IMR-90 (cell line): ENCODE results near the gene C16orf74. TPM values are rescaled to one million over a fixed set of nuclear protein-coding genes. Genes with fewer than 3 reads are reported as not detected.
A peak's percentile ranks its signal among the peaks of the same experiment; 100 is the strongest.

Experiments
- ATAC-seq: fragments of 200-7000 bp; cut with Tn5 transposase; 2 replicates; pipeline ENCODE4 v1.9.1; 2020; ENCODE audit warnings: low read depth, mild to moderate bottlenecking, moderate library complexity
- BruUV-seq: library from RNA; stranded (reverse); fragments of 400-500 nt; replicated peaks from 2 replicates; lab custom pipeline; 2021; lab: Mats Ljungman, UMichigan
- CTCF ChIA-PET: fragments of 300-600 bp; formaldehyde crosslinking; extraction: SDS; loops from one replicate; lab custom pipeline; 2021; ENCODE audit warnings: antibody characterized with exemption; lab: Yijun Ruan, JAX
- POLR2A ChIA-PET: fragments of 300-600 bp; sonication (Branson Sonifier 250); formaldehyde crosslinking; loops from one replicate; lab custom pipeline; 2022; ENCODE audit warnings: antibody characterized with exemption; ENCODE audit not compliant: unreplicated experiment; lab: Charles Lee
- DNase-seq: peaks from one replicate; pipeline ENCODE4 v3.0.0; 2013
- H2AFZ ChIP-seq: replicated peaks from 2 replicates; pipeline ENCODE3; 2013; ENCODE audit warnings: low read length, mild to moderate bottlenecking; ENCODE audit not compliant: poor library complexity
- H2AK5ac ChIP-seq: 2 replicates; pipeline ENCODE4 v1.6.1; 2013; ENCODE audit warnings: low read depth, low read length, inconsistent platforms
- H2AK9ac ChIP-seq: replicated peaks from 2 replicates; pipeline ENCODE3; 2013; ENCODE audit warnings: mild to moderate bottlenecking, low read depth, low read length, moderate library complexity; ENCODE audit not compliant: poor library complexity
- H2BK120ac ChIP-seq: 2 replicates; pipeline ENCODE4 v1.6.1; 2013; ENCODE audit warnings: low read depth, low read length, inconsistent platforms
- H2BK15ac ChIP-seq: 3 replicates; pipeline ENCODE4 v1.6.1; 2013; ENCODE audit warnings: low read depth, low read length, inconsistent platforms
- H2BK20ac ChIP-seq: 2 replicates; pipeline ENCODE4 v1.6.1; 2013; ENCODE audit warnings: low read depth, mild to moderate bottlenecking, inconsistent platforms, low read length, moderate library complexity
- H2BK5ac ChIP-seq: 2 replicates; pipeline ENCODE4 v1.6.1; 2013; ENCODE audit warnings: mild to moderate bottlenecking, low read depth, low read length, inconsistent platforms; ENCODE audit not compliant: poor library complexity, severe bottlenecking
- H3K14ac ChIP-seq: replicated peaks from 2 replicates; pipeline ENCODE4 v1.6.1; 2013; ENCODE audit warnings: low read depth, low read length, inconsistent platforms
- H3K18ac ChIP-seq: 2 replicates; pipeline ENCODE4 v1.6.1; 2013; ENCODE audit warnings: low read depth, low read length, control low read depth
- H3K23ac ChIP-seq: 2 replicates; pipeline ENCODE4 v1.6.1; 2013; ENCODE audit warnings: low read depth, low read length, inconsistent platforms
- H3K27ac ChIP-seq: 2 replicates; pipeline ENCODE4 v1.5.1; 2013; ENCODE audit warnings: mild to moderate bottlenecking, control low read depth, low read length; ENCODE audit not compliant: insufficient read depth
- H3K27me3 ChIP-seq: 2 replicates; pipeline ENCODE4 v1.6.1; 2013; ENCODE audit warnings: low read length; ENCODE audit not compliant: control insufficient read depth, insufficient read depth
- H3K36me3 ChIP-seq: 2 replicates; pipeline ENCODE4 v1.6.1; 2013; ENCODE audit warnings: low read length, mixed read lengths; ENCODE audit not compliant: control insufficient read depth, insufficient read depth
- H3K4ac ChIP-seq: 2 replicates; pipeline ENCODE4 v1.6.1; 2013; ENCODE audit warnings: low read depth, low read length, inconsistent platforms
- H3K4me1 ChIP-seq: 2 replicates; pipeline ENCODE4 v1.6.1; 2013; ENCODE audit warnings: low read length, mixed read lengths; ENCODE audit not compliant: control insufficient read depth, insufficient read depth
- H3K4me2 ChIP-seq: 2 replicates; pipeline ENCODE4 v1.6.1; 2013; ENCODE audit warnings: low read depth, mild to moderate bottlenecking, control low read depth, low read length, moderate library complexity
- H3K4me3 ChIP-seq: 2 replicates; pipeline ENCODE4 v1.5.1; 2013; ENCODE audit warnings: low read depth, mild to moderate bottlenecking, control low read depth, low read length, moderate library complexity; ENCODE audit not compliant: insufficient read depth
- H3K56ac ChIP-seq: 2 replicates; pipeline ENCODE4 v1.6.1; 2013; ENCODE audit warnings: low read length, inconsistent platforms; ENCODE audit not compliant: insufficient read depth; ENCODE audit errors: extremely low read depth
- H3K79me1 ChIP-seq, 2 experiments: 2 replicates each; pipeline ENCODE4 v1.6.1; 2013; ENCODE audit warnings: low read length in 2 of 2, inconsistent platforms in 1 of 2, low read depth in 1 of 2
- H3K9ac ChIP-seq: 2 replicates; pipeline ENCODE4 v1.6.1; 2013; ENCODE audit warnings: low read depth, low read length, control low read depth
- H3K9me1 ChIP-seq: 2 replicates; pipeline ENCODE4 v1.6.1; 2013; ENCODE audit warnings: low read length, inconsistent platforms; ENCODE audit not compliant: insufficient read depth
- H3K9me3 ChIP-seq: 2 replicates; pipeline ENCODE4 v1.6.1; 2013; ENCODE audit warnings: low read length; ENCODE audit not compliant: control insufficient read depth, insufficient read depth
- H4K20me1 ChIP-seq: 2 replicates; pipeline ENCODE4 v1.6.1; 2013; ENCODE audit warnings: low read length, inconsistent platforms; ENCODE audit not compliant: insufficient read depth
- H4K5ac ChIP-seq: 2 replicates; pipeline ENCODE4 v1.6.1; 2013; ENCODE audit warnings: mild to moderate bottlenecking, low read depth, low read length, control low read depth
- H4K8ac ChIP-seq, 2 experiments: 2 replicates each; pipeline ENCODE4 v1.6.1; 2013; ENCODE audit warnings: low read depth in 2 of 2, low read length in 2 of 2, control low read depth in 1 of 2, inconsistent platforms in 1 of 2
- H4K91ac ChIP-seq: 2 replicates; pipeline ENCODE4 v1.6.1; 2013; ENCODE audit warnings: low read depth, low read length, inconsistent platforms; ENCODE audit not compliant: insufficient read depth
- CEBPB ChIP-seq: IDR thresholded peaks from 2 replicates; pipeline ENCODE4 v1.6.1; 2012; ENCODE audit warnings: low read depth, low read length, improper control_type of control experiment
- USF2 ChIP-seq: fragments of 150-350 bp; IDR thresholded peaks from 2 replicates; pipeline ENCODE4 v1.6.1; 2017; ENCODE audit warnings: mild to moderate bottlenecking, antibody characterized with exemption, low read length, low read depth
- WGBS, 2 experiments: methylation state at CpG; one replicate each; pipeline versions ENCODE4 v1.1.5 to v1.1.7; 2013; ENCODE audit warnings: missing lambda C conversion rate in 2 of 2; ENCODE audit not compliant: insufficient read length in 1 of 2; ENCODE audit errors: extremely low coverage in 2 of 2; 5-methylcytosine and 5-hydroxymethylcytosine counted together
- dilution Hi-C: fragments of 300-500 bp; cut with HindIII; formaldehyde crosslinking; loops from one replicate; pipeline ENCODE4 v1.14.3; 2018; ENCODE audit warnings: low sequenced_read_pairs; ENCODE audit not compliant: unreplicated experiment
- in situ Hi-C: fragments of 300-500 bp; cut with MboI; formaldehyde crosslinking; loops from 3 replicates; pipeline ENCODE4 v1.14.3; 2019; ENCODE audit warnings: low sequenced_read_pairs, inconsistent platforms, mixed read lengths
- intact Hi-C: fragments of 100-400 bp; cut with micrococcal nuclease; formaldehyde crosslinking; loops from 2 replicates; pipeline ENCODE4 v1.10.0; 2022
- polyA plus RNA-seq, 3 experiments: library from polyadenylated mRNA; depleted of rRNA; stranded (reverse); fragments of >200 nt; gene quantifications; 2 replicates each; pipeline ENCODE4 v1.2.3, GENCODE V29; 2012; ENCODE audit warnings: low replicate concordance in 1 of 3
- total RNA-seq: library from RNA; depleted of rRNA; stranded (reverse); fragments of >200 nt; gene quantifications from 2 replicates; pipeline ENCODE4 v1.2.3, GENCODE V29; 2012

C16orf74 gene
- total and polyA plus RNA-seq, 2 of the 4 experiments (the other 2 are of a cell fraction) = 4.5 to 12.2 TPM

- Histone ChIP-seq H2AFZ (no peak overlapping the region), H3K4ac (no peak overlapping the region), H2AK9ac (no peak overlapping the region), H2AK5ac (no peak overlapping the region), H3K27ac (no peak overlapping the region), H3K4me3 (no peak overlapping the region), H4K5ac (no peak overlapping the region), H3K4me2 (no peak overlapping the region), H3K56ac (no peak overlapping the region), H2BK5ac (no peak overlapping the region), H3K27me3 (peaks cover 5% of the 10 kb centered on the region; the same call in 1 of the 2 replicates), H3K9me1 (peaks cover 7% of the 10 kb centered on the region), H4K20me1 (peaks cover 14% of the 10 kb centered on the region; the same call in 1 of the 2 replicates), H2BK15ac (no peak overlapping the region), H3K79me1 (peaks cover 7 to 42% of the 10 kb centered on the region in 2 experiments; a peak in 3 of 4 replicates), H3K23ac (no peak overlapping the region), H4K8ac (no peak overlapping the region), H2BK120ac (no peak overlapping the region), H3K14ac (no peak overlapping the region), H3K18ac (no peak overlapping the region), H3K9me3 (no peaks in the 10 kb centered on the region), H3K4me1 (no peaks in the 10 kb centered on the region), H3K36me3 (no peaks in the 10 kb centered on the region), H2BK20ac (no peak overlapping the region), H4K91ac (no peak overlapping the region), H3K9ac (no peak overlapping the region)
- dilution Hi-C loops = no loop called here
- no CpG with 5 or more reads among the region's 2 CpGs for WGBS, 2 experiments
- ChIA-PET CTCF (interaction anchor here (0.6 kb wide), 2 partner anchors 22 to 607 kb away, joined by 3 read pairs; no protein-coding TSS in a partner anchor), POLR2A (no interaction called here)
- DNase-seq (no peak), ATAC-seq (no peak)
- TF ChIP-seq CEBPB = peak; percentile 13; the same call in 1 of the 2 replicates
- TF ChIP-seq USF2 = no peak
- in situ Hi-C loops = no loop called here
- intact Hi-C loops = no loop called here
- BruUV-seq = no TSS peak
Observed at GRCh38 chr16:85685251-85685650, 65.6 kb downstream of the C16orf74 start.
